ENCODE measurements around the gene REEP6. TPM values are rescaled to one million over a fixed set of nuclear protein-coding genes. Genes with fewer than 3 reads are reported as not detected.

Gene REEP6
- polyA plus RNA-seq, 1 of the 3 experiments (the other 2 are of a cell fraction) = 9.1 TPM

GRCh38 chr19:1523412-1524286, 32.7 kb downstream of the REEP6 start, which contains the start of gene PLK5:
Gene PLK5 (plus strand): TSS chr19:1524077. CDS start chr19:1526997, 2,920 bp downstream.
- H3K9me3 ChIP-seq = no peaks in the 10 kb centered on the region
- CTCF ChIA-PET = interaction anchor here (0.6 to 2.3 kb wide), 5 partner anchors 22 to 273 kb away, joined by 3 to 14 read pairs (median 3); partner anchors contain the start of gene REEP6
- no peak within 1 kb of the TSS for H3K9ac ChIP-seq
- no peak within 1 kb of the TSS for H2AFZ ChIP-seq (ENCODE audit: low read depth)
- no peaks in the 10 kb centered on the region for H3K9me2 ChIP-seq
- no peak within 1 kb of the TSS for H3K27ac ChIP-seq (ENCODE audit: low read depth in 2 of 2, low read length in 1 of 2)
- no peak within 1 kb of the TSS for H3K4me2 ChIP-seq
- DNase-seq = peak; percentile 69
- H3K4me3 ChIP-seq (ENCODE audit: low read depth in 2 of 2, low read length in 1 of 2) = no peak within 1 kb of the TSS
- H3K36me3 ChIP-seq (replicated peaks in 1 of 2; ENCODE audit: control insufficient read depth in 1 of 2, insufficient read depth in 2 of 2, low read length in 1 of 2) = no peaks in the 10 kb centered on the region
- H3K4me1 ChIP-seq (ENCODE audit: control insufficient read depth in 1 of 2, insufficient read depth in 2 of 2, low read depth in 1 of 2, low read length in 1 of 2) = no peaks in the 10 kb centered on the region
- no peaks in the 10 kb centered on the region for H3K79me2 ChIP-seq (ENCODE audit: insufficient read depth)
- 8% methylated on average over 9 of the region's 92 CpGs for WGBS (ENCODE audit: low lambda C conversion rate)
- TF ChIP-seq RCOR1 (IDR thresholded peaks at IDR 0.05; ENCODE audit: low read length) (no peak), JUND (IDR thresholded peaks at IDR 0.05) (no peak), EZH2phosphoT487 (IDR thresholded peaks at IDR 0.05; ENCODE audit: borderline replicate concordance, low read depth) (no peak), NFIC (IDR thresholded peaks at IDR 0.05; ENCODE audit: borderline replicate concordance) (no peak), MEF2A (IDR thresholded peaks at IDR 0.05; ENCODE audit: borderline replicate concordance, low read depth) (no peak), RFX5 (IDR thresholded peaks at IDR 0.05; ENCODE audit: low read length) (no peak), RAD21 (IDR thresholded peaks at IDR 0.05; ENCODE audit: low read length) (no peak), FOXM1 (IDR thresholded peaks at IDR 0.05; ENCODE audit: low read depth) (no peak), USF2 (IDR thresholded peaks at IDR 0.05; ENCODE audit: borderline replicate concordance, low read depth, low read length) (no peak), USF1 (IDR thresholded peaks at IDR 0.05; ENCODE audit: borderline replicate concordance, low read depth) (no peak), YY1 (IDR thresholded peaks at IDR 0.05; ENCODE audit: low read depth) (no peak), RXRA (IDR thresholded peaks at IDR 0.05; ENCODE audit: borderline replicate concordance, low read depth) (no peak), MXI1 (IDR thresholded peaks at IDR 0.05; ENCODE audit: low read depth, low read length) (no peak), TCF12 (IDR thresholded peaks at IDR 0.05) (no peak)
- peaks cover 6% of the 10 kb centered on the region for H3F3A ChIP-seq (replicated peaks; ENCODE audit: insufficient read depth)
- peaks cover 52% of the 10 kb centered on the region for H3K27me3 ChIP-seq (ENCODE audit: insufficient read depth)
- POLR2A ChIA-PET = no interaction called here
- H4K20me1 ChIP-seq (ENCODE audit: insufficient read depth) = no peaks in the 10 kb centered on the region

GRCh38 chr19:1524287-1524971, 33.4 kb downstream of the REEP6 start:
- WGBS (ENCODE audit: low lambda C conversion rate) = 17% methylated on average over 27 of the region's 49 CpGs
- Histone ChIP-seq H3F3A (replicated peaks; ENCODE audit: insufficient read depth) (peaks cover 6% of the 10 kb centered on the region), H3K36me3 (replicated peaks in 1 of 2; ENCODE audit: control insufficient read depth in 1 of 2, insufficient read depth in 2 of 2, low read length in 1 of 2) (no peaks in the 10 kb centered on the region), H3K27ac (ENCODE audit: low read depth in 2 of 2, low read length in 1 of 2) (no peak overlapping the region), H3K9ac (no peak overlapping the region), H3K4me2 (no peak overlapping the region), H3K4me3 (ENCODE audit: low read depth in 2 of 2, low read length in 1 of 2) (no peak overlapping the region), H3K4me1 (ENCODE audit: control insufficient read depth in 1 of 2, insufficient read depth in 2 of 2, low read depth in 1 of 2, low read length in 1 of 2) (no peaks in the 10 kb centered on the region), H2AFZ (ENCODE audit: low read depth) (no peak overlapping the region), H3K79me2 (ENCODE audit: insufficient read depth) (no peaks in the 10 kb centered on the region), H3K27me3 (ENCODE audit: insufficient read depth) (peaks cover 60% of the 10 kb centered on the region), H3K9me2 (no peaks in the 10 kb centered on the region), H4K20me1 (ENCODE audit: insufficient read depth) (no peaks in the 10 kb centered on the region), H3K9me3 (no peaks in the 10 kb centered on the region)
- no peak for TF ChIP-seq EZH2phosphoT487 (IDR thresholded peaks at IDR 0.05; ENCODE audit: borderline replicate concordance, low read depth)
- no peak for TF ChIP-seq NRF1 (IDR thresholded peaks at IDR 0.05; ENCODE audit: low read depth, low read length)
- TF ChIP-seq SMC3 (IDR thresholded peaks at IDR 0.05; ENCODE audit: low read depth, low read length) = no peak
- TF ChIP-seq ZBTB33 (IDR thresholded peaks at IDR 0.05; ENCODE audit: borderline replicate concordance, low read depth) = no peak
- no peak for TF ChIP-seq TAF1 (IDR thresholded peaks at IDR 0.05; ENCODE audit: borderline replicate concordance, low read depth, low read length)
- TF ChIP-seq IRF3 (IDR thresholded peaks at IDR 0.05; ENCODE audit: low read depth, low read length) = no peak
- no peak for TF ChIP-seq RAD21 (IDR thresholded peaks at IDR 0.05; ENCODE audit: low read length)
- no peak for TF ChIP-seq FOXM1 (IDR thresholded peaks at IDR 0.05; ENCODE audit: low read depth)
- no peak for DNase-seq
- CTCF ChIA-PET = interaction anchor here (0.6 to 1.7 kb wide), 4 partner anchors 22 to 238 kb away, joined by 3 to 8 read pairs (median 3); partner anchors contain the start of gene REEP6
- POLR2A ChIA-PET = no interaction called here

Measured in SK-N-SH (cell line).